Inferior parietal cortex (tissue), 1 donor: ENCODE data around the gene DGKQ.
"Not testable (repeated sequence)": the region's sequence is repeated elsewhere in the genome, so short reads cannot be mapped to it uniquely, and the experiment has no call there.

Experiments
- DNase-seq: peaks from one replicate; pipeline ENCODE4 v3.0.0-alpha.2; 2016; ENCODE audit errors: extremely low spot score

DGKQ gene

GRCh38 chr4:925171-925570, 48.2 kb downstream of the DGKQ start:
- DNase-seq, result no peak

- DNase-seq, result no peak
Observed at GRCh38 chr4:924107-925096, 49.0 kb downstream of the DGKQ start.

GRCh38 chr4:921830-922331, 51.5 kb downstream of the DGKQ start:
- no peak for DNase-seq

- not testable (repeated sequence) for DNase-seq
Observed at GRCh38 chr4:919004-919680, 54.2 kb downstream of the DGKQ start.

GRCh38 chr4:918591-918990, 54.8 kb downstream of the DGKQ start:
- DNase-seq, result not testable (repeated sequence)

- no peak for DNase-seq
Observed at GRCh38 chr4:917992-918391, 55.4 kb downstream of the DGKQ start.

GRCh38 chr4:917466-917865, 55.9 kb downstream of the DGKQ start:
- no peak for DNase-seq

GRCh38 chr4:915595-915994, 57.8 kb downstream of the DGKQ start:
- no peak for DNase-seq

- DNase-seq, result no peak
Observed at GRCh38 chr4:915041-915474, 58.3 kb downstream of the DGKQ start.

- DNase-seq, result no peak
Observed at GRCh38 chr4:914531-914930, 58.8 kb downstream of the DGKQ start.

GRCh38 chr4:913280-913618, 60.1 kb downstream of the DGKQ start:
- no peak for DNase-seq

- DNase-seq, result no peak
Observed at GRCh38 chr4:912548-913279, 60.7 kb downstream of the DGKQ start.

GRCh38 chr4:911871-912490, 61.4 kb downstream of the DGKQ start:
- DNase-seq, result no peak

GRCh38 chr4:911221-911751, 62.1 kb downstream of the DGKQ start:
- no peak for DNase-seq

GRCh38 chr4:910366-911091, 62.8 kb downstream of the DGKQ start:
- DNase-seq, result no peak

- DNase-seq, result no peak
Observed at GRCh38 chr4:909821-910220, 63.5 kb downstream of the DGKQ start.

GRCh38 chr4:909131-909571, 64.2 kb downstream of the DGKQ start:
- DNase-seq, result no peak
